ENCODE results near the gene FRZB.

Gene FRZB

GRCh38 chr2:182860858-182861257, 5.6 kb downstream of the FRZB start:
- Histone ChIP-seq H3K36me3 (replicated peaks in 1 of 2; ENCODE audit: control insufficient read depth in 2 of 2, insufficient read depth in 2 of 2, low read length in 2 of 2) (peaks cover 0 to 3% of the 10 kb centered on the region in 2 donors), H2AFZ (ENCODE audit: low read length) (no peak overlapping the region), H3K14ac (ENCODE audit: low read length) (no peak overlapping the region), H3K79me1 (ENCODE audit: low read depth, low read length) (peaks cover under 1% of the 10 kb centered on the region), H2BK5ac (ENCODE audit: low read length) (no peak overlapping the region), H3K27me3 (ENCODE audit: control insufficient read depth in 3 of 3, insufficient read depth in 3 of 3, low read depth in 1 of 3, low read length in 3 of 3) (peaks cover 0 to 11% (median 0%) of the 10 kb centered on the region in 3 experiments), H3K18ac (ENCODE audit: low read length) (no peak overlapping the region), H3K4me2 (ENCODE audit: insufficient read depth, low read length, poor library complexity, severe bottlenecking) (no peak overlapping the region), H3K27ac (replicated peaks; ENCODE audit: low read length) (no peak overlapping the region), H4K91ac (ENCODE audit: low read depth, low read length, poor library complexity) (no peak overlapping the region), H3K23ac (ENCODE audit: low read depth, low read length, poor library complexity) (no peak overlapping the region), H3K9ac (ENCODE audit: low read depth, low read length, poor library complexity) (no peak overlapping the region), H3K9me3 (replicated peaks in 1 of 2; ENCODE audit: control insufficient read depth in 2 of 2, insufficient read depth in 1 of 2, low read depth in 1 of 2, low read length in 2 of 2) (peaks cover 0 to 4% of the 10 kb centered on the region in 2 donors), H2BK15ac (ENCODE audit: low read length) (no peak overlapping the region), H2BK120ac (ENCODE audit: low read depth, low read length) (no peak overlapping the region), H3K4ac (ENCODE audit: low read length) (no peak overlapping the region), H3K4me3 (ENCODE audit: low read length in 2 of 2) (no peak overlapping the region), H4K8ac (ENCODE audit: low read depth, low read length) (no peak overlapping the region), H3K4me1 (ENCODE audit: control insufficient read depth in 2 of 2, insufficient read depth in 1 of 2, low read depth in 1 of 2, low read length in 2 of 2) (peaks cover 0 to 7% of the 10 kb centered on the region in 2 donors), H2BK12ac (ENCODE audit: low read length) (no peak overlapping the region), H2AK5ac (ENCODE audit: low read depth, low read length) (no peak overlapping the region)
- no CpG with 5 or more reads among the region's 2 CpGs for WGBS, 2 donors (ENCODE audit: extremely low coverage in 2 of 2, insufficient read length in 2 of 2, insufficient replicate concordance in 1 of 2)
- DNase-seq (ENCODE audit: low spot score): no peak

DNA sequence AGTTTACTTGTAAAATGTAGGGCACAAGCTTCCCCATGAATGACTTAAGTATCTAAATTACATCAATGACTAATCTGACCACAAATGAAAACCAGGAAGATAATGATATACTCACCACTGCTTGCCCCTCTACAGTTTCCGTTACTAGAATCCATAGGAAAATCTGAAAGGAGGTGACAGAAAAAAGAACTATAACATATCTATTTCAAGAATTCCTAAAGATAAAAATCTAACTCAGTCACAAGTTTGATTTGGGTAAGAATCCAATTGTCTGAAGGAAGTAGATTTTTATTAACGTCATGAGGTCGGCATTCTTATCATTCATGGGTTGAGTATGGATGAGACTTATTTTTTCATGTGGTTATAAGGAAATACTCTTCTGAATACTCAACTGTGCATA, 7.8 kb downstream of the FRZB start:
- Histone ChIP-seq H3K4ac (ENCODE audit: low read length) (no peak overlapping the region), H3K79me1 (ENCODE audit: low read depth, low read length) (no peaks in the 10 kb centered on the region), H3K4me2 (ENCODE audit: insufficient read depth, low read length, poor library complexity, severe bottlenecking) (no peak overlapping the region), H3K18ac (ENCODE audit: low read length) (no peak overlapping the region), H3K9ac (ENCODE audit: low read depth, low read length, poor library complexity) (no peak overlapping the region), H3K27ac (replicated peaks; ENCODE audit: low read length) (no peak overlapping the region), H3K4me3 (ENCODE audit: low read length in 2 of 2) (no peak overlapping the region), H3K14ac (ENCODE audit: low read length) (no peak overlapping the region), H2BK15ac (ENCODE audit: low read length) (no peak overlapping the region), H2BK120ac (ENCODE audit: low read depth, low read length) (no peak overlapping the region), H2BK5ac (ENCODE audit: low read length) (no peak overlapping the region), H3K4me1 (ENCODE audit: control insufficient read depth in 2 of 2, insufficient read depth in 1 of 2, low read depth in 1 of 2, low read length in 2 of 2) (peaks cover 2 to 10% of the 10 kb centered on the region in 2 donors), H3K9me3 (replicated peaks in 1 of 2; ENCODE audit: control insufficient read depth in 2 of 2, insufficient read depth in 1 of 2, low read depth in 1 of 2, low read length in 2 of 2) (peaks cover 0 to 4% of the 10 kb centered on the region in 2 donors), H2AK5ac (ENCODE audit: low read depth, low read length) (no peak overlapping the region), H2AFZ (ENCODE audit: low read length) (no peak overlapping the region), H3K27me3 (ENCODE audit: control insufficient read depth in 3 of 3, insufficient read depth in 3 of 3, low read depth in 1 of 3, low read length in 3 of 3) (no peaks in the 10 kb centered on the region), H3K23ac (ENCODE audit: low read depth, low read length, poor library complexity) (no peak overlapping the region), H4K91ac (ENCODE audit: low read depth, low read length, poor library complexity) (no peak overlapping the region), H4K8ac (ENCODE audit: low read depth, low read length) (no peak overlapping the region), H2BK12ac (ENCODE audit: low read length) (no peak overlapping the region), H3K36me3 (replicated peaks in 1 of 2; ENCODE audit: control insufficient read depth in 2 of 2, insufficient read depth in 2 of 2, low read length in 2 of 2) (peaks cover 0 to 3% of the 10 kb centered on the region in 2 donors)
- WGBS, 2 donors (ENCODE audit: extremely low coverage in 2 of 2, insufficient read length in 2 of 2, insufficient replicate concordance in 1 of 2): no CpG with 5 or more reads among the region's 3 CpGs
- DNase-seq (ENCODE audit: low spot score): no peak

- Histone ChIP-seq H3K18ac (ENCODE audit: low read length) (no peak overlapping the region), H2AFZ (ENCODE audit: low read length) (no peak overlapping the region), H2BK15ac (ENCODE audit: low read length) (no peak overlapping the region), H2BK12ac (ENCODE audit: low read length) (no peak overlapping the region), H3K79me1 (ENCODE audit: low read depth, low read length) (no peaks in the 10 kb centered on the region), H3K27me3 (ENCODE audit: control insufficient read depth in 3 of 3, insufficient read depth in 3 of 3, low read depth in 1 of 3, low read length in 3 of 3) (no peaks in the 10 kb centered on the region), H2AK5ac (ENCODE audit: low read depth, low read length) (no peak overlapping the region), H3K23ac (ENCODE audit: low read depth, low read length, poor library complexity) (no peak overlapping the region), H3K27ac (replicated peaks; ENCODE audit: low read length) (no peak overlapping the region), H2BK5ac (ENCODE audit: low read length) (no peak overlapping the region), H3K4ac (ENCODE audit: low read length) (no peak overlapping the region), H3K9ac (ENCODE audit: low read depth, low read length, poor library complexity) (no peak overlapping the region), H2BK120ac (ENCODE audit: low read depth, low read length) (no peak overlapping the region), H3K14ac (ENCODE audit: low read length) (no peak overlapping the region), H4K8ac (ENCODE audit: low read depth, low read length) (no peak overlapping the region), H3K36me3 (replicated peaks in 1 of 2; ENCODE audit: control insufficient read depth in 2 of 2, insufficient read depth in 2 of 2, low read length in 2 of 2) (peaks cover 0 to 5% of the 10 kb centered on the region in 2 donors), H4K91ac (ENCODE audit: low read depth, low read length, poor library complexity) (no peak overlapping the region), H3K4me2 (ENCODE audit: insufficient read depth, low read length, poor library complexity, severe bottlenecking) (no peak overlapping the region), H3K4me1 (ENCODE audit: control insufficient read depth in 2 of 2, insufficient read depth in 1 of 2, low read depth in 1 of 2, low read length in 2 of 2) (peaks cover 2 to 6% of the 10 kb centered on the region in 2 donors), H3K9me3 (replicated peaks in 1 of 2; ENCODE audit: control insufficient read depth in 2 of 2, insufficient read depth in 1 of 2, low read depth in 1 of 2, low read length in 2 of 2) (peaks cover 0 to 4% of the 10 kb centered on the region in 2 donors), H3K4me3 (ENCODE audit: low read length in 2 of 2) (no peak overlapping the region)
- WGBS, 2 donors (ENCODE audit: extremely low coverage in 2 of 2, insufficient read length in 2 of 2, insufficient replicate concordance in 1 of 2): no CpG with 5 or more reads among the region's 2 CpGs
- DNase-seq (ENCODE audit: low spot score): no peak
Measured at GRCh38 chr2:182855376-182855775, 11.1 kb downstream of the FRZB start.

GRCh38 chr2:182854375-182855105, 11.9 kb downstream of the FRZB start:
- Histone ChIP-seq H2BK5ac (ENCODE audit: low read length) (no peak overlapping the region), H4K91ac (ENCODE audit: low read depth, low read length, poor library complexity) (no peak overlapping the region), H2AFZ (ENCODE audit: low read length) (peak overlapping the region; percentile 32), H3K9ac (ENCODE audit: low read depth, low read length, poor library complexity) (no peak overlapping the region), H2AK5ac (ENCODE audit: low read depth, low read length) (no peak overlapping the region), H2BK15ac (ENCODE audit: low read length) (no peak overlapping the region), H3K9me3 (replicated peaks in 1 of 2; ENCODE audit: control insufficient read depth in 2 of 2, insufficient read depth in 1 of 2, low read depth in 1 of 2, low read length in 2 of 2) (peaks cover 0 to 4% of the 10 kb centered on the region in 2 donors), H3K36me3 (replicated peaks in 1 of 2; ENCODE audit: control insufficient read depth in 2 of 2, insufficient read depth in 2 of 2, low read length in 2 of 2) (peaks cover 0 to 5% of the 10 kb centered on the region in 2 donors), H3K4me2 (ENCODE audit: insufficient read depth, low read length, poor library complexity, severe bottlenecking) (no peak overlapping the region), H3K4me3 (ENCODE audit: low read length in 2 of 2) (no peak overlapping the region), H3K79me1 (ENCODE audit: low read depth, low read length) (no peaks in the 10 kb centered on the region), H3K4ac (ENCODE audit: low read length) (no peak overlapping the region), H3K27me3 (ENCODE audit: control insufficient read depth in 3 of 3, insufficient read depth in 3 of 3, low read depth in 1 of 3, low read length in 3 of 3) (no peaks in the 10 kb centered on the region), H3K14ac (ENCODE audit: low read length) (no peak overlapping the region), H3K18ac (ENCODE audit: low read length) (no peak overlapping the region), H3K4me1 (ENCODE audit: control insufficient read depth in 2 of 2, insufficient read depth in 1 of 2, low read depth in 1 of 2, low read length in 2 of 2) (peaks cover 2 to 5% of the 10 kb centered on the region in 2 donors), H2BK12ac (ENCODE audit: low read length) (no peak overlapping the region), H3K23ac (ENCODE audit: low read depth, low read length, poor library complexity) (no peak overlapping the region), H3K27ac (replicated peaks; ENCODE audit: low read length) (peak overlapping the region; percentile 28), H2BK120ac (ENCODE audit: low read depth, low read length) (no peak overlapping the region), H4K8ac (ENCODE audit: low read depth, low read length) (no peak overlapping the region)
- WGBS, 2 donors (ENCODE audit: extremely low coverage in 2 of 2, insufficient read length in 2 of 2, insufficient replicate concordance in 1 of 2): no CpG with 5 or more reads among the region's 5 CpGs
- no peak for DNase-seq (ENCODE audit: low spot score)
